Right cardiac atrium (tissue), 5 donors: ENCODE data around the gene MS4A4E. TPM values are rescaled to one million over a fixed set of nuclear protein-coding genes. Genes with fewer than 3 reads are reported as not detected.
A peak's percentile ranks its signal among the peaks of the same experiment; 100 is the strongest.

Source experiments
- ATAC-seq, 2 donors: fragments of 200-7000 bp; cut with Tn5 transposase; one replicate each; pipeline versions ENCODE4 v1.8.0 to v1.9.1; 2020; ENCODE audit warnings: moderate library complexity in 2 of 2, mild to moderate bottlenecking in 1 of 2
- DNase-seq, 3 donors: peaks; one replicate each; pipeline ENCODE4 v3.0.0-alpha.2; 2020
- H3K27ac ChIP-seq: one replicate; pipeline ENCODE4 v1.5.1; 2013; ENCODE audit warnings: mild to moderate bottlenecking, low read length, control low read depth, moderate library complexity
- H3K27me3 ChIP-seq: one replicate; pipeline ENCODE4 v1.6.1; 2013; ENCODE audit not compliant: control insufficient read depth, insufficient read depth
- H3K4me1 ChIP-seq: one replicate; pipeline ENCODE4 v1.6.1; 2013; ENCODE audit warnings: low read length; ENCODE audit not compliant: control insufficient read depth, insufficient read depth
- H3K4me3 ChIP-seq: one replicate; pipeline ENCODE4 v1.5.1; 2013; ENCODE audit warnings: low read length, control low read depth
- H3K9me3 ChIP-seq: one replicate; pipeline ENCODE4 v1.6.1; 2013; ENCODE audit warnings: low read length; ENCODE audit not compliant: control insufficient read depth
- WGBS: extraction: QIAGEN DNeasy Blood & Tissue Kit; methylation state at CpG from one replicate; pipeline ENCODE4 v1.1.7; 2013; 5-methylcytosine and 5-hydroxymethylcytosine counted together
- intact Hi-C, 4 donors: fragments of 100-400 bp; cut with DNase I; formaldehyde crosslinking; loops; one replicate each; pipeline versions ENCODE4 v1.11.0 to v1.14.0; 2022 to 2023
- polyA plus RNA-seq: library from polyadenylated mRNA; stranded (reverse); fragments of 200-250 nt; gene quantifications from one replicate; pipeline ENCODE4 v1.2.3, GENCODE V29; 2013
- total RNA-seq, 4 donors: library from RNA; stranded (reverse); fragmentation: NEBNext Ultra II Directional; extraction: Animal tissue kit (Norgen Biotek cat#: 25700); gene quantifications; one replicate each; pipeline ENCODE4 v1.2.1, GENCODE V29; 2021
- donor health status: healthy with polysubstance abuse.
- donor health status: DM: no; HTN: yes; CAD: no.
- donor health status: DM: no; HTN: no; CAD: no.
- donor health status: DM: no; HTN: yes; CAD: no; lungs with severe emphysema.
- donor health status: DM: yes; HTN: yes; CAD: no.

Gene MS4A4E
- total and polyA plus RNA-seq, 5 donors, result 0.27 to 2.5 (median 1.3) TPM

DNA sequence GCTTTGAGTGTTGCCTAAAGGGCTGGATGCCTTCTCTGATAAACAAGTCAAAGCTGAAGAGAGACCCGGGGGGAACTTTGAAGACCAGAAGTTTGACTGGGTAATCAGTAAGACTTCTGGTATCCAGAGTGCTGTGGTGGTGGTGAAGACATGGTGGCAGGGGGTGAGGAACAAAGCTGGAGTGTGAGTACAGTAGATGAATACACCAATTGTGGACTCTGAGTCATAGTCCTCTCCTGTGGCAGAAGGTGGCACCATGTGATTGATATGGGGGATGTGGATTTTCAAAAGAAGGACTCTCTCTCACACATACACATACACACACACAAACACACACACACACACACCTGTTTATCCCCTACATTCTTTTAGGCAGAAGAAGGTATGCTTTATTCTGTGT, 72.4 kb downstream of the MS4A4E start:
- no peaks in the 10 kb centered on the region for H3K4me1 ChIP-seq
- no peaks in the 10 kb centered on the region for H3K9me3 ChIP-seq
- H3K27ac ChIP-seq, result no peak overlapping the region
- ATAC-seq (no peak), DNase-seq (no peak)
- intact Hi-C loops, result no loop called here
- 78% methylated on average over 1 of the region's 1 CpG for WGBS
- H3K27me3 ChIP-seq, result no peaks in the 10 kb centered on the region
- no peak overlapping the region for H3K4me3 ChIP-seq

DNA sequence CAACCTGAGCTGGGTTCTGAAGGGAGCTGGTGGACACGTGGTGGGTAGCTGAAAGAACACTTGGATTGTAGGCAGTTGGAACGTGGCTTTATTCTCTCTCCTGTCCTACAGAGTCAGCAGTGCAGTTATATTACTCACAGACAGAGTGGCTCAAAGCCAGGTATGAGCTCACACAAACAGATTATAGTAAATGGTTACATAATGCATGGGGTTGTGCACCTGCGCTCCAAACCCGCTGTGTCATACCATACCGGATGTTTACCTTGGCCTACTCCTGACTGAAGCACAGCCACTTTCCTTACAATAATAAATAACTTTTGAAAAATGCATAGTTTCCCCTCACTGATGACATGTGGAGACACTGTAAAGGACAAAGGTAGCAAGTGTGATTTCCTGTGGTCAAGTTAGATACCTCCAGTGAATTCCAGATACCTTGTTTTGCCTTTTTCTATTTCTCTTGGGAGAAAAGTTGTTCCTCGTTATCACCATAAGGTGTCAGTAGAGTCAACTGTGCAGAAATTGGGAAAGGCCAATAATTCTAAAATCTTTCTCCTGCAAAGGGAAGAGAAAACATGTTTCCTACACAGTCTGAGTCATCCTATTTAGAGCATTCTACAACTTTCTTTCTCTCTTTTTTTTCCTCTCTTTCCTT, 73.5 kb downstream of the MS4A4E start:
- WGBS, result 60% methylated on average over 6 of the region's 6 CpGs
- no peak overlapping the region for H3K4me3 ChIP-seq
- peak in 2 of 3 donors; percentile 27 to 43 for DNase-seq

GRCh38 chr11:60168306-60168705, 74.6 kb downstream of the MS4A4E start:
- no peaks in the 10 kb centered on the region for H3K4me1 ChIP-seq
- no peak overlapping the region for H3K27ac ChIP-seq
- no peaks in the 10 kb centered on the region for H3K9me3 ChIP-seq
- intact Hi-C loops, result no loop called here
- no peak for ATAC-seq
- WGBS, result 91% methylated on average over 6 of the region's 6 CpGs
- H3K4me3 ChIP-seq, result no peak overlapping the region
- no peak for DNase-seq
- H3K27me3 ChIP-seq, result no peaks in the 10 kb centered on the region

More for the DNA sequence above, 73.5 kb downstream of the MS4A4E start:
- Histone ChIP-seq H3K27ac (no peak overlapping the region), H3K27me3 (no peaks in the 10 kb centered on the region), H3K4me1 (no peaks in the 10 kb centered on the region), H3K9me3 (no peaks in the 10 kb centered on the region)
- intact Hi-C loops, result no loop called here
- peak; percentile 54 to 87 for ATAC-seq

- intact Hi-C loops, result no loop called here
- Histone ChIP-seq H3K4me1 (peaks cover 2% of the 10 kb centered on the region), H3K27me3 (no peaks in the 10 kb centered on the region), H3K27ac (no peak overlapping the region), H3K4me3 (no peak overlapping the region), H3K9me3 (no peaks in the 10 kb centered on the region)
- ATAC-seq (no peak), DNase-seq (no peak)
Observed at GRCh38 chr11:60165951-60166350, 77.0 kb downstream of the MS4A4E start.

- intact Hi-C loops, result no loop called here
- Histone ChIP-seq H3K27me3 (no peaks in the 10 kb centered on the region), H3K27ac (no peak overlapping the region), H3K4me3 (no peak overlapping the region), H3K4me1 (peaks cover 2% of the 10 kb centered on the region), H3K9me3 (no peaks in the 10 kb centered on the region)
- ATAC-seq, result no peak
- no peak for DNase-seq
- WGBS, result 59% methylated on average over 2 of the region's 2 CpGs
Observed at GRCh38 chr11:60165538-60165937, 77.4 kb downstream of the MS4A4E start.

DNA sequence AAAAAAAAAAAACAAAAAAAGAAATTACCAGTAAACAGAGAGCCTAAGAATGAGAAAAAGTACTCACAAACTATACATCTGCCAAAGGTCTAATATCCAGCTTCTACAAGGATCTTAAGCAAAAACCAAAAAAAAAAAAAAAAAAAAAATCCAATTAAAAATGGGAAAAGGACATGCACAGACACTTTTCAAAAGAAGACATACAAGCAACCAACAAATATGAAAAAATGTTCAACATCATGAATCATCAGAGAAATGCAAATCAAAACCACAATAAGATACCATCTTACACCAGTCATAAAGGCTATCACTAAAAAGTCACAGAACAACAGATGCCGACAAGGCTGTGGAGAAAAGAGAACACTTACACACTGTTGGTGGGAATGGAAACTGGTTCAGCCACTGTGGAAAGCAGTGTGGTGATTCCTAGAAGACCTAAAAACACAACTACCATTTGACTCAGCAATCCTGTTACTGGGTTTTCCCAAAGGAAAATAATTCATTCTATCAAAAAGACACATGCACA, 78.3 kb downstream of the MS4A4E start:
- H3K9me3 ChIP-seq, result no peaks in the 10 kb centered on the region
- WGBS, result 93% methylated on average over 1 of the region's 1 CpG
- no peaks in the 10 kb centered on the region for H3K27me3 ChIP-seq
- ATAC-seq (no peak), DNase-seq (no peak)
- peaks cover 2% of the 10 kb centered on the region for H3K4me1 ChIP-seq
- no peak overlapping the region for H3K27ac ChIP-seq
- H3K4me3 ChIP-seq, result no peak overlapping the region
- intact Hi-C loops, result no loop called here

- no peak for ATAC-seq
- H3K9me3 ChIP-seq, result no peaks in the 10 kb centered on the region
- DNase-seq, result no peak
- intact Hi-C loops, result no loop called here
- no peaks in the 10 kb centered on the region for H3K27me3 ChIP-seq
- WGBS, result 69% methylated on average over 4 of the region's 4 CpGs
- H3K27ac ChIP-seq, result no peak overlapping the region
- H3K4me1 ChIP-seq, result peaks cover 2% of the 10 kb centered on the region
- H3K4me3 ChIP-seq, result no peak overlapping the region
Observed at GRCh38 chr11:60161766-60162165, 81.2 kb downstream of the MS4A4E start.

DNA sequence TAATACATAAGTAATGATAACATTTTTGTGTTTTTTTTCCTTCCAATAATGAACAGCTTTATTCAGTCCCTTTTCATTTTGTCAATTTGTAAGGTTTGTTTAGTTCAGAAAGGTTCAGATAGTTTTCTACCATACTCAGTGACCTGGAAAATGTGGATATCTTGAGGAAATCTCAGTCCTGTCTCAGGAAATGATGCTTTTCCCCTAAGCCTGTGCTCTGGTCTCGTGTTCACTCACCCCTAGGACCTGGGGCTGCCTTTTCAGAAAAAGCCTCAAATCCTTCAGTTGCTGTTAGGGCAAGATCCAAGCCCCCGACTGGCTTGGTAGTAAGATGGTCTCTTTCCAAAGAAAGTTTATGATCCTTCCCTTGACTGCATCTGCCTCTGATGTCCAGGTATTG, 81.8 kb downstream of the MS4A4E start:
- 64% methylated on average over 2 of the region's 2 CpGs for WGBS
- peak in 1 of 2 donors; percentile 87 for ATAC-seq
- no peaks in the 10 kb centered on the region for H3K27me3 ChIP-seq
- no peak for DNase-seq
- intact Hi-C loops, result no loop called here
- H3K4me3 ChIP-seq, result no peak overlapping the region
- no peaks in the 10 kb centered on the region for H3K9me3 ChIP-seq
- peaks cover 2% of the 10 kb centered on the region for H3K4me1 ChIP-seq
- H3K27ac ChIP-seq, result no peak overlapping the region

GRCh38 chr11:60159868-60160267, 83.1 kb downstream of the MS4A4E start:
- intact Hi-C loops, result no loop called here
- H3K9me3 ChIP-seq, result no peaks in the 10 kb centered on the region
- ATAC-seq (peak in 1 of 2 donors; percentile 72), DNase-seq (no peak)
- H3K4me1 ChIP-seq, result peaks cover 3% of the 10 kb centered on the region
- H3K27ac ChIP-seq, result no peak overlapping the region
- H3K27me3 ChIP-seq, result no peaks in the 10 kb centered on the region
- WGBS, result 37% methylated on average over 1 of the region's 1 CpG
- H3K4me3 ChIP-seq, result no peak overlapping the region

DNA sequence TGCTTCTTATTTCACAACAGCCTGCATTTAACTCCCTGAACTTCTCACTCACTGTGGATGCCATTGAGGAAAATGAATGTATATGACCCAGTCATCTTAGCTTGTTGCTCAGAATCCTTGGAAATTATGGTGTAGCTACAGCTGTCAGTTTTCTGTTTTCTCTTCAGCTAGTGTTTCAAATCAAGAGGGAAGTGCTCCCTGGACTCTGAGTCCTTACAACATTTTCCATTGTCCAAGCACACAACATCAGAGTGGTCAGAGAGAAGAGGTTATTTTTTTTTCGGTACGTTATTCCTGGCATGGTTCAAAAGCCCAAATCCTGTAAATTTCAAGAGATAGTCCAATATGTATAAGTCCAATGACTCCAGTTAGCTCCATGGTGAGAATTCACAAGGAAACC, 83.7 kb downstream of the MS4A4E start:
- intact Hi-C loops, result no loop called here
- H3K27me3 ChIP-seq, result no peaks in the 10 kb centered on the region
- H3K27ac ChIP-seq, result no peak overlapping the region
- WGBS, result 18% methylated on average over 2 of the region's 2 CpGs
- H3K4me1 ChIP-seq, result peaks cover 3% of the 10 kb centered on the region
- DNase-seq (no peak), ATAC-seq (peak in 1 of 2 donors; percentile 65)
- no peaks in the 10 kb centered on the region for H3K9me3 ChIP-seq
- no peak overlapping the region for H3K4me3 ChIP-seq

DNA sequence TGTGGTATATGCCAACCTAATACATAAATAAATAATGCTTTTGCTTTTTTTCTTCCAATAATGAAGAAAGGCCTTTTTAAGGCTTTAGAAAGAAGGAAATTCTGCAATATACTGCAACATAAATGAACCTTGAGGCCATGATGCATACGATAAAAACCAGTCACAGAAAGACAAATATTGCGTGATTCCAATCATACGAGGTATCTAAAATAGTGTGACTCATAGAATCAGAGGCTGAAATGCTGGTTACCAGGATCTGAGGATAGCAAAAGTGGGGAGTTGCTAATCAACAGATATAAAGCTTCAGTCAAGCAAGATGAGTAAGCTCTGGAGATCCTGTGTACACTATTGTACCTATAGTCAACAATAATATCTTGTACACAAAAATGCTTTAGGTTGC, 84.3 kb downstream of the MS4A4E start:
- WGBS, result 57% methylated on average over 3 of the region's 3 CpGs
- Histone ChIP-seq H3K4me1 (peaks cover 3% of the 10 kb centered on the region), H3K27ac (no peak overlapping the region), H3K9me3 (no peaks in the 10 kb centered on the region), H3K4me3 (no peak overlapping the region), H3K27me3 (no peaks in the 10 kb centered on the region)
- DNase-seq (no peak), ATAC-seq (no peak)
- intact Hi-C loops, result no loop called here

- Histone ChIP-seq H3K27ac (no peak overlapping the region), H3K4me1 (peaks cover 1% of the 10 kb centered on the region), H3K4me3 (no peak overlapping the region), H3K9me3 (no peaks in the 10 kb centered on the region), H3K27me3 (no peaks in the 10 kb centered on the region)
- WGBS, result 60% methylated on average over 3 of the region's 3 CpGs
- DNase-seq, result no peak
- intact Hi-C loops, result no loop called here
- no peak for ATAC-seq
Observed at GRCh38 chr11:60155931-60156330, 87.0 kb downstream of the MS4A4E start.
